OCI-LY1 (cell line): ENCODE measurements around the gene KREMEN1.

Experiments
- CTCF ChIP-seq: fragments of 200-600 bp; sonication (generic), shearing (Covaris generic); IDR thresholded peaks from 2 replicates; pipeline ENCODE4 v1.5.1; 2017; ENCODE audit warnings: mild to moderate bottlenecking, antibody characterized with exemption, low read length, moderate library complexity, mixed read lengths
- EZH2 ChIP-seq: fragments of 200-600 bp; sonication (generic), shearing (Covaris generic); IDR thresholded peaks from 2 replicates; pipeline ENCODE4 v1.8.0; 2017; ENCODE audit warnings: borderline replicate concordance, mixed run types, mild to moderate bottlenecking, antibody characterized with exemption, low read length, moderate library complexity, mixed read lengths

- TF ChIP-seq CTCF (no peak), EZH2 (no peak)
Observed at GRCh38 chr22:29125844-29126243, 53.0 kb downstream of the KREMEN1 start.
